Neural cell (in vitro differentiated cells): ENCODE measurements around the gene GSX2. TPM values are rescaled to one million over a fixed set of nuclear protein-coding genes. Genes with fewer than 3 reads are reported as not detected.

ENCODE experiments used
- H2AFZ ChIP-seq: fragments of 200-600, 300-800 bp; sonication (generic), shearing (Covaris generic); 2 replicates; pipeline ENCODE4 v1.6.0; 2014; ENCODE audit warnings: low read depth, mild to moderate bottlenecking, antibody characterized with exemption, low read length, moderate library complexity
- H3F3A ChIP-seq: fragments of 200-600 bp; shearing (Covaris generic); 2 replicates; pipeline ENCODE4 v1.6.1; 2016; ENCODE audit warnings: mild to moderate bottlenecking, moderate library complexity, mixed read lengths, antibody characterized with exemption, low read length; ENCODE audit not compliant: insufficient read depth, poor library complexity, severe bottlenecking
- H3K27ac ChIP-seq: fragments of 200-600, 300-800 bp; sonication (generic), shearing (Covaris generic); 2 replicates; pipeline ENCODE4 v1.5.1; 2014; ENCODE audit warnings: mild to moderate bottlenecking, low read length, moderate library complexity
- H3K27me3 ChIP-seq: fragments of 300-800, 200-600 bp; sonication (generic), shearing (Covaris generic); 2 replicates; pipeline ENCODE4 v1.6.0; 2014; ENCODE audit warnings: mild to moderate bottlenecking, low read depth, low read length, moderate library complexity; ENCODE audit not compliant: insufficient read depth
- H3K36me3 ChIP-seq: fragments of 300-800, 200-600 bp; sonication (generic), shearing (Covaris generic); 2 replicates; pipeline ENCODE4 v1.5.1; 2014; ENCODE audit warnings: mild to moderate bottlenecking, antibody characterized with exemption, low read length, moderate library complexity; ENCODE audit not compliant: insufficient read depth
- H3K4me2 ChIP-seq: fragments of 300-800, 200-600 bp; sonication (generic), shearing (Covaris generic); 2 replicates; pipeline ENCODE4 v1.6.0; 2014; ENCODE audit warnings: mild to moderate bottlenecking, low read length
- H3K4me3 ChIP-seq: fragments of 300-800, 200-600 bp; sonication (generic), shearing (Covaris generic); 2 replicates; pipeline ENCODE4 v1.5.1; 2014; ENCODE audit warnings: mild to moderate bottlenecking, low read length, moderate library complexity
- H3K79me2 ChIP-seq: fragments of 200-600 bp; shearing (Covaris generic); replicated peaks from 2 replicates; pipeline ENCODE4 v1.6.0; 2014; ENCODE audit warnings: mild to moderate bottlenecking, low read length, moderate library complexity; ENCODE audit not compliant: insufficient read depth
- H3K9ac ChIP-seq: fragments of 300-800, 200-600 bp; sonication (generic), shearing (Covaris generic); 2 replicates; pipeline ENCODE4 v1.6.1; 2016; ENCODE audit warnings: mild to moderate bottlenecking, low read length, mixed read lengths
- H3K9me2 ChIP-seq: fragments of 200-600 bp; shearing (Covaris generic); 2 replicates; pipeline ENCODE4 v1.6.1; 2016; ENCODE audit warnings: mild to moderate bottlenecking, low read length, mixed read lengths; ENCODE audit not compliant: insufficient read depth
- H3K9me3 ChIP-seq: fragments of 200-600, 300-800 bp; sonication (generic), shearing (Covaris generic); 2 replicates; pipeline ENCODE4 v1.6.1; 2016; ENCODE audit warnings: mild to moderate bottlenecking, mixed run types, low read length, moderate library complexity, mixed read lengths
- H4K20me1 ChIP-seq: fragments of 200-600 bp; shearing (Covaris generic); 2 replicates; pipeline ENCODE4 v1.6.1; 2016; ENCODE audit warnings: mild to moderate bottlenecking, mixed run types; ENCODE audit not compliant: insufficient read depth
- CTCF ChIP-seq: fragments of 450-650 bp; IDR thresholded peaks from 2 replicates; pipeline ENCODE4 v1.5.1; 2014; ENCODE audit warnings: antibody characterized with exemption, mild to moderate bottlenecking, moderate library complexity; ENCODE audit not compliant: poor library complexity, severe bottlenecking
- EP300 ChIP-seq: fragments of 450-650 bp; conservative IDR thresholded peaks from 2 replicates; pipeline ENCODE4 v1.6.1; 2014; ENCODE audit warnings: antibody characterized with exemption, mild to moderate bottlenecking, moderate library complexity; ENCODE audit not compliant: poor library complexity, severe bottlenecking
- EZH2 ChIP-seq: fragments of 200-600, 300-800 bp; shearing (Covaris generic), sonication (generic); IDR thresholded peaks from 2 replicates; pipeline ENCODE4 v1.6.1; 2014; ENCODE audit warnings: antibody characterized with exemption, low read length, borderline replicate concordance, mild to moderate bottlenecking; ENCODE audit not compliant: insufficient read depth, poor library complexity, severe bottlenecking
- MXI1 ChIP-seq: fragments of 450-650 bp; conservative IDR thresholded peaks from 2 replicates; pipeline ENCODE4 v1.6.1; 2014; ENCODE audit warnings: antibody characterized with exemption, mild to moderate bottlenecking; ENCODE audit not compliant: poor library complexity, severe bottlenecking
- POLR2AphosphoS5 ChIP-seq: IDR thresholded peaks from 2 replicates; pipeline ENCODE4 v1.6.1; 2012
- RAD21 ChIP-seq: fragments of 450-650 bp; conservative IDR thresholded peaks from 2 replicates; pipeline ENCODE4 v1.6.1; 2014; ENCODE audit warnings: antibody characterized with exemption, mild to moderate bottlenecking, moderate library complexity
- SMC3 ChIP-seq: fragments of 450-650 bp; conservative IDR thresholded peaks from 2 replicates; pipeline ENCODE4 v1.6.1; 2014; ENCODE audit warnings: antibody characterized with exemption, mild to moderate bottlenecking, moderate library complexity; ENCODE audit not compliant: poor library complexity
- TAF1 ChIP-seq: IDR thresholded peaks from 2 replicates; pipeline ENCODE4 v1.6.1; 2012; ENCODE audit warnings: low read depth
- polyA plus RNA-seq: library from polyadenylated mRNA; depleted of rRNA; stranded (reverse); fragments of >200 nt; gene quantifications from 2 replicates; pipeline ENCODE4 v1.2.3, GENCODE V29; 2014
- TF ChIP-seq, protein P1 (sequence below): IDR thresholded peaks from 2 replicates; pipeline ENCODE4 v1.6.1; 2012; ENCODE audit warnings: borderline replicate concordance

The GSX2 gene
- polyA plus RNA-seq, 1 donor from 2014 or later = 0.87 TPM

DNA sequence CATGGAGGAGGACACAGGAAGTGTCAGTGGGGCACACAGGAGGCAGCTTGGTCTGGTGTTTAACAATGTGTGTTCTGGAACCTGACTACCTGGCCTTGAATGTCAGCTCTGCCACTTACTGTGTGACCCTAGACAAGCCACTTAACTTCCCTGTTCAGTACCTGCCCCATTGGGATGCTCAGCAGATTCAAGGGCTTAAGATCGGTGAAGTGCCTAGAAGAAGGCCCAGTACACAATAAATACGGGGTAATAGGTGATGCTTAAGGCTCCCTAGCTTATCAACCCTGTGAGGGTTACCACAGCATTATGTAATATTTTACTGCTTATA lies 33.9 kb upstream of the GSX2 start:
- TF ChIP-seq EZH2 = no peak
- TF ChIP-seq CTCF = no peak
- TF ChIP-seq MXI1 = no peak
- no peak for TF ChIP-seq POLR2AphosphoS5
- TF ChIP-seq TAF1 = no peak
- TF ChIP-seq, protein P1, sequence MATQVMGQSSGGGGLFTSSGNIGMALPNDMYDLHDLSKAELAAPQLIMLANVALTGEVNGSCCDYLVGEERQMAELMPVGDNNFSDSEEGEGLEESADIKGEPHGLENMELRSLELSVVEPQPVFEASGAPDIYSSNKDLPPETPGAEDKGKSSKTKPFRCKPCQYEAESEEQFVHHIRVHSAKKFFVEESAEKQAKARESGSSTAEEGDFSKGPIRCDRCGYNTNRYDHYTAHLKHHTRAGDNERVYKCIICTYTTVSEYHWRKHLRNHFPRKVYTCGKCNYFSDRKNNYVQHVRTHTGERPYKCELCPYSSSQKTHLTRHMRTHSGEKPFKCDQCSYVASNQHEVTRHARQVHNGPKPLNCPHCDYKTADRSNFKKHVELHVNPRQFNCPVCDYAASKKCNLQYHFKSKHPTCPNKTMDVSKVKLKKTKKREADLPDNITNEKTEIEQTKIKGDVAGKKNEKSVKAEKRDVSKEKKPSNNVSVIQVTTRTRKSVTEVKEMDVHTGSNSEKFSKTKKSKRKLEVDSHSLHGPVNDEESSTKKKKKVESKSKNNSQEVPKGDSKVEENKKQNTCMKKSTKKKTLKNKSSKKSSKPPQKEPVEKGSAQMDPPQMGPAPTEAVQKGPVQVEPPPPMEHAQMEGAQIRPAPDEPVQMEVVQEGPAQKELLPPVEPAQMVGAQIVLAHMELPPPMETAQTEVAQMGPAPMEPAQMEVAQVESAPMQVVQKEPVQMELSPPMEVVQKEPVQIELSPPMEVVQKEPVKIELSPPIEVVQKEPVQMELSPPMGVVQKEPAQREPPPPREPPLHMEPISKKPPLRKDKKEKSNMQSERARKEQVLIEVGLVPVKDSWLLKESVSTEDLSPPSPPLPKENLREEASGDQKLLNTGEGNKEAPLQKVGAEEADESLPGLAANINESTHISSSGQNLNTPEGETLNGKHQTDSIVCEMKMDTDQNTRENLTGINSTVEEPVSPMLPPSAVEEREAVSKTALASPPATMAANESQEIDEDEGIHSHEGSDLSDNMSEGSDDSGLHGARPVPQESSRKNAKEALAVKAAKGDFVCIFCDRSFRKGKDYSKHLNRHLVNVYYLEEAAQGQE = no peak
- Histone ChIP-seq H3K9me3 (no peaks in the 10 kb centered on the region), H3F3A (no peaks in the 10 kb centered on the region), H3K4me2 (no peak overlapping the region), H2AFZ (no peak overlapping the region), H3K9ac (no peak overlapping the region), H3K79me2 (peaks cover 28% of the 10 kb centered on the region), H3K36me3 (no peaks in the 10 kb centered on the region), H3K27me3 (no peaks in the 10 kb centered on the region), H3K27ac (no peak overlapping the region), H3K9me2 (no peaks in the 10 kb centered on the region), H4K20me1 (no peaks in the 10 kb centered on the region), H3K4me3 (no peak overlapping the region)

DNA sequence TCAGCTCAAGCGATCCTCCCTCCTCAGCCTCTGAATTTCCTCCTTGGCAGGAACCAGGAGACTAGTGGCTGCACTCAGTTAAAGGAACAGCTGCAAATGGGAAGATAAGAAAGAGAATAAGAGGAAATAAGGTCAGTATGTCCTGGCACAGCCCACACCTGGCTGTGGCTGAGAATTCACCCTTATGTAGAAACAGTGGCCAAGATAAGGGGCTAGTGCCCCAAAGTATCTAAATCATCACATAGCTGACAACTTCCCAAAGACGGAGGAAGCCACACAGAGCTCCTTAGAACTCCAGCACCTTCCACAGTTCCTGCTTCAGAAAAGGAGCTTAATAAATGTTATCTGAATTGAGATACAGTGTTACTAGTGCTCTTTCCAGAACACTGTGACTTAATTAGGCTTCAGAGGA lies 33.2 kb upstream of the GSX2 start:
- no peak overlapping the region for H3K27ac ChIP-seq
- no peaks in the 10 kb centered on the region for H3K9me3 ChIP-seq
- H3K27me3 ChIP-seq = no peaks in the 10 kb centered on the region
- no peaks in the 10 kb centered on the region for H4K20me1 ChIP-seq
- no peaks in the 10 kb centered on the region for H3K9me2 ChIP-seq
- TF ChIP-seq CTCF (no peak), RAD21 (no peak), EP300 (no peak), EZH2 (no peak), MXI1 (no peak), POLR2AphosphoS5 (no peak), SMC3 (no peak), TAF1 (no peak)
- TF ChIP-seq, protein P1 = no peak
- no peaks in the 10 kb centered on the region for H3K36me3 ChIP-seq
- no peak overlapping the region for H2AFZ ChIP-seq
- H3K79me2 ChIP-seq = peaks cover 22% of the 10 kb centered on the region
- no peak overlapping the region for H3K4me2 ChIP-seq
- H3K9ac ChIP-seq = no peak overlapping the region
- H3K4me3 ChIP-seq = no peak overlapping the region
- no peaks in the 10 kb centered on the region for H3F3A ChIP-seq
